ENCODE results near the gene PCNX3.
"Not testable (repeated sequence)": the region's sequence is repeated elsewhere in the genome, so short reads cannot be mapped to it uniquely, and the experiment has no call there.

DNA sequence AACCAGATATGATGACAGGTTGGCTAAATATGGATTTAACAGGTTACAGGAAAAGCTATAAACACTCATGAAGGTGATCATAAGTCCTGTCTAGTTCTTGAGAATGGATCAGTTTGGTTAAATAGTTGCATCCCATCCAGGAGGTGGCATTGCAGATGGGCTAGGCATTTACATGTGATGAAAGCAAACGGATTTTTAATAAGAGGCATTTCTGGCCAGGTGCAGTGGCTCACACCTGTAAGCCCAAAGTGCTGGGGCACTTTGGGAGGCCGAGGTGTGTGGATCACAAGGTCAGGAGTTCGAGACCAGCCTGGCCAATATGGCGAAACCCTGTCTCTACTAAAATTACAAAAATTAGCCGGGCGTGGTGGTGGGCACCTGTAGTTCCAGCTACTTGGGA lies 67.9 kb downstream of the PCNX3 start:
- TF ChIP-seq, protein P1, sequence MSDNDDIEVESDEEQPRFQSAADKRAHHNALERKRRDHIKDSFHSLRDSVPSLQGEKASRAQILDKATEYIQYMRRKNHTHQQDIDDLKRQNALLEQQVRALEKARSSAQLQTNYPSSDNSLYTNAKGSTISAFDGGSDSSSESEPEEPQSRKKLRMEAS (IDR thresholded peaks at IDR 0.05), result not testable (repeated sequence)
- TF ChIP-seq, protein P2, sequence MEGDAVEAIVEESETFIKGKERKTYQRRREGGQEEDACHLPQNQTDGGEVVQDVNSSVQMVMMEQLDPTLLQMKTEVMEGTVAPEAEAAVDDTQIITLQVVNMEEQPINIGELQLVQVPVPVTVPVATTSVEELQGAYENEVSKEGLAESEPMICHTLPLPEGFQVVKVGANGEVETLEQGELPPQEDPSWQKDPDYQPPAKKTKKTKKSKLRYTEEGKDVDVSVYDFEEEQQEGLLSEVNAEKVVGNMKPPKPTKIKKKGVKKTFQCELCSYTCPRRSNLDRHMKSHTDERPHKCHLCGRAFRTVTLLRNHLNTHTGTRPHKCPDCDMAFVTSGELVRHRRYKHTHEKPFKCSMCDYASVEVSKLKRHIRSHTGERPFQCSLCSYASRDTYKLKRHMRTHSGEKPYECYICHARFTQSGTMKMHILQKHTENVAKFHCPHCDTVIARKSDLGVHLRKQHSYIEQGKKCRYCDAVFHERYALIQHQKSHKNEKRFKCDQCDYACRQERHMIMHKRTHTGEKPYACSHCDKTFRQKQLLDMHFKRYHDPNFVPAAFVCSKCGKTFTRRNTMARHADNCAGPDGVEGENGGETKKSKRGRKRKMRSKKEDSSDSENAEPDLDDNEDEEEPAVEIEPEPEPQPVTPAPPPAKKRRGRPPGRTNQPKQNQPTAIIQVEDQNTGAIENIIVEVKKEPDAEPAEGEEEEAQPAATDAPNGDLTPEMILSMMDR (IDR thresholded peaks at IDR 0.05 in 2 of 3, conservative IDR thresholded peaks at IDR 0.05 in 1 of 3; ENCODE audit: borderline replicate concordance in 1 of 3, insufficient read depth in 1 of 3, low read depth in 2 of 3, low read length in 2 of 3), result not testable (repeated sequence)
- TF ChIP-seq, protein P3, sequence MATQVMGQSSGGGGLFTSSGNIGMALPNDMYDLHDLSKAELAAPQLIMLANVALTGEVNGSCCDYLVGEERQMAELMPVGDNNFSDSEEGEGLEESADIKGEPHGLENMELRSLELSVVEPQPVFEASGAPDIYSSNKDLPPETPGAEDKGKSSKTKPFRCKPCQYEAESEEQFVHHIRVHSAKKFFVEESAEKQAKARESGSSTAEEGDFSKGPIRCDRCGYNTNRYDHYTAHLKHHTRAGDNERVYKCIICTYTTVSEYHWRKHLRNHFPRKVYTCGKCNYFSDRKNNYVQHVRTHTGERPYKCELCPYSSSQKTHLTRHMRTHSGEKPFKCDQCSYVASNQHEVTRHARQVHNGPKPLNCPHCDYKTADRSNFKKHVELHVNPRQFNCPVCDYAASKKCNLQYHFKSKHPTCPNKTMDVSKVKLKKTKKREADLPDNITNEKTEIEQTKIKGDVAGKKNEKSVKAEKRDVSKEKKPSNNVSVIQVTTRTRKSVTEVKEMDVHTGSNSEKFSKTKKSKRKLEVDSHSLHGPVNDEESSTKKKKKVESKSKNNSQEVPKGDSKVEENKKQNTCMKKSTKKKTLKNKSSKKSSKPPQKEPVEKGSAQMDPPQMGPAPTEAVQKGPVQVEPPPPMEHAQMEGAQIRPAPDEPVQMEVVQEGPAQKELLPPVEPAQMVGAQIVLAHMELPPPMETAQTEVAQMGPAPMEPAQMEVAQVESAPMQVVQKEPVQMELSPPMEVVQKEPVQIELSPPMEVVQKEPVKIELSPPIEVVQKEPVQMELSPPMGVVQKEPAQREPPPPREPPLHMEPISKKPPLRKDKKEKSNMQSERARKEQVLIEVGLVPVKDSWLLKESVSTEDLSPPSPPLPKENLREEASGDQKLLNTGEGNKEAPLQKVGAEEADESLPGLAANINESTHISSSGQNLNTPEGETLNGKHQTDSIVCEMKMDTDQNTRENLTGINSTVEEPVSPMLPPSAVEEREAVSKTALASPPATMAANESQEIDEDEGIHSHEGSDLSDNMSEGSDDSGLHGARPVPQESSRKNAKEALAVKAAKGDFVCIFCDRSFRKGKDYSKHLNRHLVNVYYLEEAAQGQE (IDR thresholded peaks at IDR 0.05; ENCODE audit: low read depth), result not testable (repeated sequence)
- not testable (repeated sequence) for TF ChIP-seq YY1 (IDR thresholded peaks at IDR 0.05; ENCODE audit: extremely low read depth, insufficient replicate concordance, low read depth, low read length); SIN3A (IDR thresholded peaks at IDR 0.05; ENCODE audit: low read depth)
- TF ChIP-seq, protein P4, sequence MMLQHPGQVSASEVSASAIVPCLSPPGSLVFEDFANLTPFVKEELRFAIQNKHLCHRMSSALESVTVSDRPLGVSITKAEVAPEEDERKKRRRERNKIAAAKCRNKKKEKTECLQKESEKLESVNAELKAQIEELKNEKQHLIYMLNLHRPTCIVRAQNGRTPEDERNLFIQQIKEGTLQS (IDR thresholded peaks at IDR 0.05), result not testable (repeated sequence)

All from HCT116 (cell line).